Esophagus muscularis mucosa (tissue), 3 donors: Measurements from ENCODE around the gene MBP.

ENCODE experiments used
- CTCF ChIP-seq, 3 experiments: fragments of 200-600 bp in 2 of 3; fragments of 450-650 bp in 1 of 3; sonication (generic) in 2 of 3; IDR thresholded peaks; one replicate each; pipeline ENCODE4 v1.5.1; 2017 to 2019; ENCODE audit warnings: antibody characterized with exemption in 3 of 3, mild to moderate bottlenecking in 2 of 3, moderate library complexity in 1 of 3
- POLR2A ChIP-seq: fragments of 450-650 bp; IDR thresholded peaks from one replicate; pipeline ENCODE4 v1.6.1; 2017; ENCODE audit warnings: antibody characterized with exemption, moderate library complexity, mild to moderate bottlenecking, low read depth
- POLR2AphosphoS5 ChIP-seq, 2 donors: sonication (generic); formaldehyde crosslinking; IDR thresholded peaks; one replicate each; pipeline ENCODE4 v1.6.1; 2017; ENCODE audit warnings: antibody characterized with exemption in 2 of 2

- TF ChIP-seq POLR2A (no peak), POLR2AphosphoS5 (IDR thresholded peaks at IDR 0.05) (no peak), CTCF (IDR thresholded peaks at IDR 0.05) (no peak)
Observed at GRCh38 chr18:77021075-77021474, 111.5 kb downstream of the MBP start.
